Spleen (tissue), 7 donors: ENCODE measurements around the gene HPCAL1.

Experiments
- POLR2AphosphoS5 ChIP-seq, 3 donors: sonication (generic); formaldehyde crosslinking; IDR thresholded peaks; one replicate each; pipeline ENCODE4 v1.5.1; 2017; ENCODE audit warnings: antibody characterized with exemption in 3 of 3
- TF ChIP-seq, protein P1 (sequence below), 11 experiments: fragments of 200-600 bp in 7 of 11; fragments of 450-650 bp in 4 of 11; sonication (generic) in 4 of 11; IDR thresholded peaks in 8 of 11; conservative IDR thresholded peaks in 3 of 11; 1 replicate in 7 of 11; 2 replicates in 4 of 11; pipeline versions ENCODE4 v1.4.0 to v1.8.0; 2016 to 2021; ENCODE audit warnings: antibody characterized with exemption in 11 of 11, inconsistent platforms in 4 of 11, mild to moderate bottlenecking in 1 of 11
- donor health status: DM: no; HTN: no; CAD: no; lungs with moderate emphysema.
- donor health status: DM: no; HTN: no; CAD: no.
- donor health status: DM: no; HTN: no; CAD: no.

- TF ChIP-seq, protein P1, sequence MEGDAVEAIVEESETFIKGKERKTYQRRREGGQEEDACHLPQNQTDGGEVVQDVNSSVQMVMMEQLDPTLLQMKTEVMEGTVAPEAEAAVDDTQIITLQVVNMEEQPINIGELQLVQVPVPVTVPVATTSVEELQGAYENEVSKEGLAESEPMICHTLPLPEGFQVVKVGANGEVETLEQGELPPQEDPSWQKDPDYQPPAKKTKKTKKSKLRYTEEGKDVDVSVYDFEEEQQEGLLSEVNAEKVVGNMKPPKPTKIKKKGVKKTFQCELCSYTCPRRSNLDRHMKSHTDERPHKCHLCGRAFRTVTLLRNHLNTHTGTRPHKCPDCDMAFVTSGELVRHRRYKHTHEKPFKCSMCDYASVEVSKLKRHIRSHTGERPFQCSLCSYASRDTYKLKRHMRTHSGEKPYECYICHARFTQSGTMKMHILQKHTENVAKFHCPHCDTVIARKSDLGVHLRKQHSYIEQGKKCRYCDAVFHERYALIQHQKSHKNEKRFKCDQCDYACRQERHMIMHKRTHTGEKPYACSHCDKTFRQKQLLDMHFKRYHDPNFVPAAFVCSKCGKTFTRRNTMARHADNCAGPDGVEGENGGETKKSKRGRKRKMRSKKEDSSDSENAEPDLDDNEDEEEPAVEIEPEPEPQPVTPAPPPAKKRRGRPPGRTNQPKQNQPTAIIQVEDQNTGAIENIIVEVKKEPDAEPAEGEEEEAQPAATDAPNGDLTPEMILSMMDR (IDR thresholded peaks at IDR 0.05 in 8 of 11, conservative IDR thresholded peaks at IDR 0.05 in 3 of 11), result no peak
- no peak for TF ChIP-seq POLR2AphosphoS5 (IDR thresholded peaks at IDR 0.05)
These were observed 135.1 kb downstream of the HPCAL1 start for GRCh38 chr2:10437806-10438205.
